ENCODE results near the gene GSTO1.

GSTO1 gene

DNA sequence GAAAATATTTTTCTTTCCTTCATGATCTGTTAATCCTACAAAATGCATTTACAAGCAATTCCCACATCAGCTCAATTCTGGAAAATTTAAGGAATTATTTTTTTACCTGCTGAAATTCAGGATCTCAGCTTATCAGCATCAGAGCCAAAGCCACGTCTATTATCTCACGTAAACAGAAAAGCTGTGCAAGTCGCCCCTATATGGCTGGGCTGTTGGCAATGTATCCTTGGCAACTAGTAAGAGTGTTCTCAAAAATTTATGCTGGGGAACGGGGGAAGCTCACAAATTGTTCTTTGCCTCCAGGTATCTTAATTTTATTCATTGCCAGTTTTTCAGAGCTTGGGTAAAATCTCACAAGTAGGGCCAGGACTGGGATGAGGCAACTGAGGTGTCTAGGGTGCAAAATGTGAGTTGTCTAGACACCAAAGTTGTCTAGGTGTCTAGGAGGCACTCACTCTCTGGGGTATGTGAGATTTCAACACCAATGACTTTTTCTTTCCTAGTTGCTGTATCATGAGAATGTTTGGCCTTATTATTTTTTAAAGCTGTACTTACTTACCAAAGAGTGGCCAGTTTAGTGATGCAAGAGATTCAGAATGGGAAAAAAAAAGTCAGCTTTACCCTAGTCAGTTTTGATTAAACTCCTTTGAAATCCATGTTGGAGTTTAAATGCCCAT, 19.3 kb downstream of the GSTO1 start:
- in situ Hi-C loops (cut with HindIII; ENCODE audit: low sequenced_read_pairs) = no loop called here

DNA sequence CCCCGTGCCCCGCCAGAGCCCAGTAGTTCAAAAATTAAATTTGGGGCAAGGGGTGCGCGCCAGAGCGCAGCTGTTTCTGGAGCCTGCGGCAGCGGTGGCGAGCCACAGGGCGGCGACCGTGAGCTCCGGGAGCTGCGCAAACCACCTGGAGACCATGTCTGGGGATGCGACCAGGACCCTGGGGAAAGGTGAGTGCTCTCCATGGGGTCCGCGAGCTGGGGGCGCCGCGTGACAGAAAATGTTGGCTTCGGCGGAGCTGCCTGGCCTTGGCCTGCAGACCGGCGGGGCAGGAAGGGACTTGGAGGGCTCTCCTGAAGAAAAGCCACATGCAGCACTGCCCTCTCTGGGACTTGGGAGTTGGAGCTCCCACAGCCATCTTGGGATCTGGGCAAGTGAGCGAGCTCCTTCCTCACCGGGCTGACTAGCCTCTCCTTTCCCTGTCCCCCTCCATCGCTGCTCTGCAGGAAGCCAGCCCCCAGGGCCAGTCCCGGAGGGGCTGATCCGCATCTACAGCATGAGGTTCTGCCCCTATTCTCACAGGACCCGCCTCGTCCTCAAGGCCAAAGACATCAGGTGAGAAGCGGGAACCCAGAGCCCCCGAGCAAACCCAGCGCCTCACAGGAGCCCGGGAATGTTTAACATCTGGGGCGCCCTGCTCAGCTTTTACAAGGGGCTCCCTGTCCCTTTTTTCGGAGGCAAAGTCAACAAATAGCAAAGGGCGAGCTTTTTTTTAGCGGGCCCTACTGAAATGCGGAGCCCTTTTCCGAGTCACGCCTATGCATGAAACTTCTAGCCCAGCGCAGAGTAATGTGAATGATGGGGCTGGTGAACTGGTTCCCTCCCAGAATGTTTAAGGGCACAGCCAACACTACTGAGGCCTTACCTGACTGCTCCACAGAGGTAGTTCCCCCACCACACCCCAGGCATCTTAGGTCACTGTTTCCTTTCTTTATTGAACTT, 20.4 kb downstream of the GSTO1 start:
- in situ Hi-C loops (cut with HindIII; ENCODE audit: low sequenced_read_pairs) = no loop called here

DNA sequence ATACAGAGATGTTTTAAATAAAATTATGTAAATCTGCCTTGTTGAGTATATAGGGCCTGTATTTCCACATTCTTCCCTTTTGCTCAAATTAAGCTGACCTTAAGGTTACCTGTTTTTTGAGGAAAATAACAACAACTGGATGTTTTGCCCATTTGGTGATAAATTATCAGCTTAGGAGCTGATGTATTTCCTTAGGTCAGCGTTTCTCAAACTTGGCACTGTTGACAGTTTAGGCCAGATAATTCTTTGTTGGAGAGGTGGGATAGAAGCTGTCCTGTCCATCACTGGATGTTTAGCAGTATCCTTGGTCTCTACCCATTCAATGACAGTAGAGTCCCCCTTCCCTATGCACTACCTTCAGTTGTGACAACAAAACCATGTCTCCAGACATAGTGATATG, 21.5 kb downstream of the GSTO1 start:
- in situ Hi-C loops (cut with HindIII; ENCODE audit: low sequenced_read_pairs) = no loop called here

DNA sequence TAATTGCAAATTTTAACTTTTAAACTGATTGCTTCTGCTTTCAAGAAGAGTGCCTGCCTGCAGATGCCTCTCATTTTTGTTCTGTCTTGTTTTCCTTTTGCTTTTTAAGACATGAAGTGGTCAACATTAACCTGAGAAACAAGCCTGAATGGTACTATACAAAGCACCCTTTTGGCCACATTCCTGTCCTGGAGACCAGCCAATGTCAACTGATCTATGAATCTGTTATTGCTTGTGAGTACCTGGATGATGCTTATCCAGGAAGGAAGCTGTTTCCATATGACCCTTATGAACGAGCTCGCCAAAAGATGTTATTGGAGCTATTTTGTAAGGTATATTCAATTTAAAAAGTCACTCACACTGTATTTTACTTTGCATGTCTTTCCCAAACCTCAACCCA, 23.1 kb downstream of the GSTO1 start:
- in situ Hi-C loops (cut with HindIII; ENCODE audit: low sequenced_read_pairs) = no loop called here

DNA sequence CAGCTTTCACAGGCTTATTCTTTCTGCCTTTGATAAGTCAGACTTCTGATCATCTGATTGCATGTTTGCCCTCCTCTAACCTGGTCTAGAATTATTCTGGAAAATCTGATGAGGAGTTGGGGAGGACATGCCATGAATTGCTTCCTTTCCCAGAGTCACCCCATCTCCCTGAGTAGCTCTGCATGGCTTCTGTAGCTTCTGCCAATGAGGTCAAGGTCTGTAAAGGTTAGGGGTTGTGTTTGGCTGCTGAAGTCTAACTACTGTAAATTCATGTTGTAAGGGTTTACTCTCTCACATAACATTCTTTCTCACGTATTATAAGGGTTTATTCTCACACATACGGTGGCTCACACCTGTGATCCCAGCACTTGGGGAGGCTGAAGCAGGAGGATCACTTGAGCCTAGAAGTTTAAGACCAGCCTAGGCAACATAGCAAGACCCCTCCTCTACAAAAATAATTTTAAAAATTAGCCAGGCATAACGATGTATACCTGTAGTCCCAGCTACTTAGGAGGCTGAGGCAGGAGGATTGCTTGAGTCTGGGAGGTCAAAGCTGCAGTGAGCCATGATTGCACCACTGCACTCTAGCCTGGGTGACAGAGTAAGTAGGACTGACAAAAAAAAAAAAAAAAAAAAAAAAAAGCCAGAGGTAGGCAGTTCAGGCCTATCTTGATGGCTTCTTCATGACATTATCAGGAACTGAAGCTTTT, 25.0 kb downstream of the GSTO1 start:
- in situ Hi-C loops (cut with HindIII; ENCODE audit: low sequenced_read_pairs) = no loop called here

DNA sequence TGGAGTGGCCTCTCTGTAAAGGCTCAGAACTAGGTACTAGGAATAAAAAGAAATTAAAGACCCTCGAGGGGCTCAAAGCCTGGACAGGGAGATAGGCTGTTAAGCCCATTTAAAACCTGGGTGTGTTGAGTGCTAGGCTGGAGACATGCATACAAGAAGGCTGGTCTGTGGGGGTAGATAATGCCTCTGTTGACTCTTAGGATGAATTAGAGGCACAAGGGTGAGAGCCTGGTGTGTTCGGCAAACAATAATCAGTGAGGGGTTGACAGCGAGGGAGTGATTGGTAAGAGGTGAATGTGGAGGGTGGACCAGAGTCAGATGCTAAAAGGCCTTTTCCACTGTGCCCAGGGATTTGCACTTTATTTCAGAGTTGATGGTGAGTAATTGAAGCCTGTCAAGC, 27.0 kb downstream of the GSTO1 start:
- in situ Hi-C loops (cut with HindIII; ENCODE audit: low sequenced_read_pairs) = no loop called here

DNA sequence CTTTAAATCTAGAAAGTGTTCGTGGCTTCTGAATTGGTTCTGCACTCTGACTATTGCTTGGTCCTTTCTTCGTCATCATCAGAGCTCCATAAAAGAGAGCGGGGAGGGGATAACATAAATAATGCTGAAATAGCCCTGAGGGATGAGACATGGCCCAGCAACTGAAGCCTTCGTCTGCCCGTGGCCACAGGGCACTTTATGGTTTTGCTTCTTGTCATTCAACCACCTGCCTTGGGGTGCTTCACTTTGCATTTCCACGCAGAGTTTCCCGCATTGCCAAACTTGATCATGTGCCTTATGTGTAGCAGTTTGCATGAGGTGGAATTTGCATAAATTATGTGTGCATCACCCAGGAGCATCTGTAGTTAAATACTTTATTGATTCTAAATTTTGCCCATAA, 30.2 kb downstream of the GSTO1 start:
- in situ Hi-C loops (cut with HindIII; ENCODE audit: low sequenced_read_pairs) = no loop called here

DNA sequence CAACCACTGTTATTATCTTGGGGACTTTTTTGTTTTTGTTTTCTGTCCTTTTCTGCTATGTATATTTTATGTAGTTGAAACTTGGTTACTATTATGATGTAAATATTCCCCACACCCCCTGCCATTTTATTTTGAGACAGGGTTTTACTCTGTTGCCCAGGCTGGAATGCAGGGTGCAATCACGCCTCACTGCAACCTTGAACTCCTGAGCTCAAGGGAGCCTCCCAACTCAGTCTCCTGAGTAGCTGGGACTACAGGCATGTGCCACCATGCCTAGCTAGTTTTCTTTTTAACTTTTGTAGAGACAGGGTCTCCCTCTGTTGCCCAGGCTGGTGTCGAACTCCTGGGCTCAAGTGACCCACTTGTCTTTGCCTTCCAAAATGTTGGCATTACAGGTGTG, 32.2 kb downstream of the GSTO1 start:
- in situ Hi-C loops (cut with HindIII; ENCODE audit: low sequenced_read_pairs) = no loop called here

DNA sequence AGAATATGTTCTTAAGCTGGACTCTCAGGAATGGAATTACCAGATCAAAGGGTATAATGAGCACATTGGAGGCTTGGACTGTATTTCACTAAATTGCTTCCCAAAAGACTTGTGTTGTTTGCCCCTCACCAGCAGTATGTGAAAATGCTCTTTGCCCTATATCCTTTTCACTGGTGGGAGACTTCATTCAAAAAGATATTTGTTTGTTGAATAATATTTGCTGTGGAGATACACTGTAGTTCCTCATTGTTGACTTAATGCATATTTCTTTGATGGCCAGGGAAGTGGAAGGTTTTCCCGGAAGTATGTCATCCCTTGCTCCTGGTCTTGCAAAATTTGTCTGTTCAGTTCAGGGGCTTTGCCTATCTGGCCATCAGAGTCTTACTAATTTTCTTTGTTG, 33.7 kb downstream of the GSTO1 start:
- in situ Hi-C loops (cut with HindIII; ENCODE audit: low sequenced_read_pairs) = no loop called here

DNA sequence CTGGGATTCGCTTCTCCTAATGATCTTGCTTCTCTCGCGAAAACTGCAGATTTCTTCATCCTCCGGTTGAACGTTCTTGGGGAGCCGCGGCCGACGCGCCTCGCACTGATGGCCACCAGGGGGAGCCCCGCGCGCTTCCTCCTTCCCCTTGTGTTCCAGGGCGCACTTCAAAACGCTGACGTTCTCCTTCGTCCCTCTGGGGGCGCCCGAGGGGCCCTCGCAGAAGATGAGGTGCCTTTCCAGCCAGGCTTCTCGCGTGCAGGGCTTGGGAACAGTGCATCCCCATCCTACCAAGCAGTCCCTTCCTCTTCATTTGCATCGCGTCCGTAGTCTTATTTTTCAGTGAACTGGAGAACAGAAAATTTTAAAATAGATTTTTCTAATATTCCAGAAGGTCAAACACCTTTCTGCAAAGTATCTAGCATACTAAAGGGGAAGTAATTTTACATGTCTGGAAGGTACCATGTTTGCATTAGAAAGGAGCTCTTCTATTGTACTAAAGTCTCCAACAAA, 36.8 kb downstream of the GSTO1 start:
- in situ Hi-C loops (cut with HindIII; ENCODE audit: low sequenced_read_pairs) = no loop called here

DNA sequence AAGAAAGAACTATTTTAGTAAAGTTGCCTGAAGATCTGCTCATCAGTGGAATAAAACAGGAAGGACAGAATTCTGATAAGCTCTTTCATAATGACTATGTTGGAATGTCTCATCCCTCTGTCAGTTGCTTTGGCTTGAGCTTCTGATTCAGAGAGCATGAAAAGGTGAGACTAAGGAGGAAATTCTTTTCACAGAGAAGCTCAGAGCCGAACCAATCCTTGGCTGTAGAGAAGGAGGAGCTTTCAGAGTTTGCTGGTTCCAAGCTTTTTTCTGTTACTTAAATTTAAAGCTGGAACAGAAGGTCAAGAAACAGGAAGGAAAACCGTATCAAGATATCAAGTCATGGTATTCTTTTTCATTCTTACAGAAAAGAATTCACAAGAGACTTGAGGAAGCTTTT, 38.3 kb downstream of the GSTO1 start:
- in situ Hi-C loops (cut with HindIII; ENCODE audit: low sequenced_read_pairs) = no loop called here

DNA sequence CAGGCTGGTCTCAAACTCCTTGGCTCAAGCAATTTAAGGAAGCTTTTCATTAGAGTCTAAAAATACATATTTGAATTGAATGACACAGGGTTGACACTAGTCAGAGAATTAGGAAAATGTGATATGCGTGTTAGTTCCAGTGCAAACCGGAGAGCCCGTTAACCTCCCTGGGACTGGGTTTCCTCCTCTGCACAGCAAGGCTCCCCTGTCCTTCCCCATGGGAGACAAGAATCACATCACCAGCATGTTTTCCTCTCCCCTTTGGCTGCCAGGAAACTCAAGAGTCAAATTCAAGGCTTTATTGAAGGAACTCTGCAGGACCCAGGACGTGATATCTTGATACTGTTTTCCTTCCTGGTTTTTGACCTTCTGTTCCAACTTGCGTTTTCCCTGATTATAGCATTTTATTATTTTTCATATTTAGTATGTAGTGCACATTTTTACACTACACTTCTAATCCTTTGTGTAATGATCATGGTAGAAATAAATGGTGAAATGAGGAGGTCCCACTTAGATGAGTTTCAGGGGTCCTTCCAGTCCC, 39.2 kb downstream of the GSTO1 start:
- in situ Hi-C loops (cut with HindIII; ENCODE audit: low sequenced_read_pairs) = no loop called here

DNA sequence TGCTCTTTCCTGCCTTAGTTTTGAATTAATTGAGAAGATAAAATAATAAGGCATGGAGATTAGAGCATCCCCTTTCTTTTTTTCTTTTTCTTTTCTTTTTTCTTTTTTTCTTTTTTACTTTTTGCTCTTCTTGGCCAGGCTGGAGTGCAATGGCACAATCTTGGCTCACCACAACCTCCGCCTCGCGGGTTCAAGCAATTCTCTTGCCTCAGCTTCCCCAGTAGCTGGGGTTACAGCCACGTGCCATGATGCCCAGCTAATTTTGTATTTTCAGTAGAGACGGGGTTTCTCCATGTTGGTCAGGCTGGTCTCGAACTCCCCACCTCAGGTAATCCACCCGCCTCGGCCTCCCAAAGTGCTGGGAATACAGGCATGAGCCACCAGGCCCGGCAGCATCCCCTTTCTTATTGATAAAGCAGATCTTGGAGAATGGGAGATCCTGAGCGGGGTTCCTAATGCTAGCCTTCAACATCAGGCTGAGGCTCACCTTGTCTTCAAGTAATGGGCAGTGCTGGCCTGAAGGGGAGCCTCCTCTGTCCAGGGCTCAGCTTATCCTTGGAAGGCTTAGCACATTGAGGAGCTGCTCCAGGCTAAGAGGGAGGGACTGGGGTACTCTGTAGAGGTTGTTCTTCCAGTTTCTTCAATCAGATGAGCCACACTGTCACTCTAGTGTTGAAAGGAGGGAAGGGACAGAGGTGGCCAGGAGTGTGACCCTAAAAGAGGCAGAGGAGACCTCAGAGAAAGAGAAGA, 42.2 kb downstream of the GSTO1 start:
- in situ Hi-C loops (cut with HindIII; ENCODE audit: low sequenced_read_pairs) = no loop called here

DNA sequence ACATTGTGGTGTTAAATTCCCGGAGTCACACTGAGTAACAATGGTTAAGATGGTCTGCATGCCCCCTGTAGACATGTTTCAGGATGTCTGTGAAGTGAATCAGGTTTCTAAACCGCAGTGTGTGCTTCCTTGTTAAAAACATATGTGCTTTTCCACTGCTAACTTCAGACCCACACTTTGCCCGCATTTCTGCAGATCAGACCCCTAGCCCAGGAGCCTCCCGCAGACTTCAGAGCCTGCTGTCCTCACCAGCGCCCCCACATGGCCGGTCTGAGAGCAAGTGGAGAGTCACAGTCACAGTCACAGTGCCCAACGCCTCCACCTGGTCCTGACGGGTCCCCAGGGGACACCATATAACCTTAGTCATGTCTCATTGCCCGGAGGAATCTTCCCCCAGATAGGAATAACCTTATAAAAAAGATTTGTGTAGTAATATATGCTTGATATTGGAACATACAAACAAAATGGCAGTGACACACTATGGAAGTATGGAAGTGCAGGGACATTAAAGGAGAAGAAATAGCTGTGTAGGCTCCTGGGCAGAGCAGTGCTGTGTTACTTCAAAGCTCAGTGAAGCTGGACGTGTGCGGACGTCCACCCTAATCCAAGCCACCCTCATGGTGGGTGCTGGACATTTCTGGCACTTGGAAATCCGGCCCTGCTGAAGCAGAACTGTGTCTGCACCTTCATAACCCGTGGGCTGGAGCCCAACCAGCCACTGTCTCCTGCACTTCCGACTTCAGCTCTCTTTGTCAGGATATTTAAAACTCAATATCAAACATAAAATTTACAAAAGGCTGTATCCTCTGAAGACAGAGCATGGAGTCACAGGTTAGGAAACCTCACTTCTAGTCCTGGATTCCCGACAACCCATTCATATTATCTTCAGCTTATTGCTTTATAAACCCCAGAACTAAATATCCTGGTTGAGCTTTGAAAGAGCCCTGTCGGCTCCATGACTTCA, 43.3 kb downstream of the GSTO1 start:
- in situ Hi-C loops (cut with HindIII; ENCODE audit: low sequenced_read_pairs) = no loop called here

DNA sequence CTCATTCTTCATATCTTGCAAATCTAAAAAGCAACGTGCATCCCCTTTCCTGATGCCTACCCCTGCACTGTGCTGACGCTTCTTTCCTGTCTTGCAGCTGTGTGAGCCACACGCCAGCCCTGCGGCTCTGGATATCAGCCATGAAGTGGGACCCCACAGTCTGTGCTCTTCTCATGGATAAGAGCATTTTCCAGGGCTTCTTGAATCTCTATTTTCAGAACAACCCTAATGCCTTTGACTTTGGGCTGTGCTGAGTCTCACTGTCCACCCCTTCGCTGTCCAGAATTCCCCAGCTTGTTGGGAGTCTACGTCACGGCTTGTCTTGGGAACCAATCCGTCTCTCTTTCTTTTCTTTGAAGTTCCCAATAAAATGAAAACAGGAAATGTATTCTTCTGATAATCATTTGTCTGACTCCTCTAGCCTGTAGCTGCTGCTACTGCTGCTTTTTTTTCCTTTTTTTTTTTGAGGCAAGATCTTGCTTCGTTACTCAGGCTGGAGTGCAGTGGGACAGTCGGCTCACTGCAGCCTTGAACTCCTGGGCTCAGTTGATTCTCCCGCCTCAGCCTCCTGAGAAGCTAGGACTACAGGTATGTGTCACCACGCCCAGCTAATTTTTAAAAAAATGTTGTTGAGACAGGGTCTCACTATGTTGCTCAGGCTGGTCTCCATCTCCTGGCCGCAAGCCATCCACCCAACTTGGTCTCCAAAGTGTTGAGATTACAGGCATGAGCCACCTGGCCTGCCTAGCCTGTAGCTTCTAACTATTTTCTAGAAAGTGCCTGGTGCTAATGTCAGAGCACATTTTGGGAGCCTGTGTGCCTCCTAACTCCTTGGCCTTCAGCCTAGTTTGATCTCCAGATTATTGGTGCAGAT, 44.6 kb downstream of the GSTO1 start:
- in situ Hi-C loops (cut with HindIII; ENCODE audit: low sequenced_read_pairs) = no loop called here

DNA sequence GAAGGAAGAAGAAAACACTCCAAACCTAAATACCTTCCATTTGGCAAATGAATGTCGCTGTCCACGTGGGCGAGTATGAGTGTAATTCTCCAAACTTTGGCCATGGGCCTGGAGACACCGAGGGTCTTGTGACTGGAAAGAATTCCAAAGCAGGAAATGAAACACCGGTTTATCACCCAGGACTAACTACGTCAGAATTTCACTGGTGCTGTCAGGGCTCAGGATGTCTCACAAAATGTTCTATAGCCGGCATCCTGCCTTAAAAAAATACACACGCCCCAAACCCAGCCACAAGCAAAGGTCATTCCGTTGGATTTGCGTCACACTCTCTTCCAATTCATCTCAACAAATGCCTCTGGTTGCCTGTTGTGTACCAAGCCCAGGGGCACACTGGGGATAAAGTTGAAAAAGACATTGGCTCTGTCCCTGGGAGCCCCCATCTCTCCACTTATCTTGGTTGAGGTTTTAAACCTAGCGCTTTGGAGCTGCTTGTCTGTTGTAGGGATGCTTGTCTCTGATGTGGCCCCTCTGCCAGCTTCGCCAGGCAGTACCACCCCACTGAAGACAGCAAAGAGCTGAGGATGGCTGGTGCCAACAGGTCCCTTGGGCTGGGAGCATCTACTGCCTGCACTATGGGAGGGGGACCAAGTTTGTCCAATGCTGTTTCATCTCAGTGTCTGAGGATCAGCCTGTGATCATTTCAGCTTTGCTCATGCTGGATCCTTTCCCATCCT, 45.5 kb downstream of the GSTO1 start:
- in situ Hi-C loops (cut with HindIII; ENCODE audit: low sequenced_read_pairs) = loop anchor here (5.0 kb wide), 2 partner anchors 43 to 47 kb away; no protein-coding TSS in a partner anchor

DNA sequence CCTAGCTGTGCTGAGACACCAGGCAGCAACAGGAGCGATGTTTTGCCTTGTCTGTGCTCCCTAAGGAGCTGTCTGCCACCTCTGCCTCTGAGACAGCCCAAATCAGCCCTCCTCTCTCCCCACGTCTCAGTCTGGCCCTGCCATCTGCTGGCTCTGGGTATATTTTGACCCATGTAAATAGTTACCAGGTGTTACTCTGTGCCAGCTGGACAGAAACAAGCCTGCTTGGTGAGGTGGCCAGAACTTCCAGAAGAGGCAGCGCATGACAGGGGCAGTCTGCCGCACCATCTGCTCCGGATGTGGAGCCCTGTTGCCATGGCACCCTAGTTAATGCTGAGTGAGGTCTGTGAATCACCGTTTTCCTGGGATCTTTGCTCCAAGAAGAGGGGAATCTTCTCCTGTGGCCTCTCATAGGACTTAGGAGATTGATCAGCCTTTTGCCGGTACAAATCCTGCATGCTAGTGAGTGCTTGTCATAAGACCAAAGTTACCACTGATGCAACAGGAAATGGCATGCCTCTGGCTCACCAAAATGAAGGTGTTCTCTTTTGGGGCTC, 46.1 kb downstream of the GSTO1 start:
- in situ Hi-C loops (cut with HindIII; ENCODE audit: low sequenced_read_pairs) = loop anchor here (5.0 kb wide), 2 partner anchors 44 to 46 kb away; no protein-coding TSS in a partner anchor

Data from endothelial cell of hepatic sinusoid (primary cell).